Regular cardiac myocyte (primary cell): ENCODE data around the gene NAPG. TPM values are rescaled to one million over a fixed set of nuclear protein-coding genes. Genes with fewer than 3 reads are reported as not detected.

Source experiments
- total RNA-seq: library from RNA; depleted of rRNA; stranded (reverse); fragments of >200 nt; gene quantifications from 2 replicates; pipeline ENCODE4 v1.2.3, GENCODE V29; 2014

NAPG gene
- 58.1 and 60.0 TPM in 2 replicates for total RNA-seq

GRCh38 chr18:10525697-10526560, at the start of gene NAPG:
Gene NAPG, plus strand, starts transcription at chr18:10526027. Its CDS starts 76 bp downstream, at chr18:10526103.

Other genes with a start within 250 kb of the NAPG start
- gene APCDD1, start 71.4 kb upstream of the NAPG start, total RNA-seq: 0.19 TPM in 1 of 2 replicates, not detected in the other